Heart right ventricle (tissue), 16 donors: ENCODE measurements around the gene CAMK2G. TPM values are rescaled to one million over a fixed set of nuclear protein-coding genes. Genes with fewer than 3 reads are reported as not detected.
"Not testable (repeated sequence)": the region's sequence is repeated elsewhere in the genome, so short reads cannot be mapped to it uniquely, and the experiment has no call there.

Experiments
- ATAC-seq, 8 donors: fragments of 200-7000 bp; cut with Tn5 transposase; one replicate each; pipeline ENCODE4 v1.9.1; 2020; ENCODE audit warnings: mild to moderate bottlenecking in 8 of 8, moderate library complexity in 8 of 8, moderate number of reproducible peaks in 1 of 8
- DNase-seq, 2 donors: peaks; one replicate each; pipeline ENCODE4 v3.0.0-alpha.2; 2020
- H3K27ac ChIP-seq, 10 donors: fragments of 200-600 bp; sonication (generic) in 2 of 10; one replicate each; pipeline versions ENCODE4 v1.5.0 to v1.8.0; 2020 to 2022; ENCODE audit warnings: mild to moderate bottlenecking in 3 of 10
- H3K27me3 ChIP-seq, 7 donors: fragments of 200-600 bp; one replicate each; pipeline ENCODE4 v1.8.0; 2021 to 2022; ENCODE audit warnings: mild to moderate bottlenecking in 2 of 7
- H3K36me3 ChIP-seq, 9 donors: fragments of 200-600 bp; sonication (generic) in 1 of 9; one replicate each; pipeline versions ENCODE4 v1.5.0 to v1.8.0; 2020 to 2022; ENCODE audit warnings: mild to moderate bottlenecking in 2 of 9
- H3K4me1 ChIP-seq, 9 donors: fragments of 200-600 bp; sonication (generic) in 1 of 9; one replicate each; pipeline versions ENCODE4 v1.5.0 to v1.8.0; 2020 to 2022; ENCODE audit warnings: mild to moderate bottlenecking in 4 of 9
- H3K4me3 ChIP-seq, 10 donors: fragments of 200-600 bp; sonication (generic) in 2 of 10; one replicate each; pipeline versions ENCODE4 v1.5.0 to v1.8.0; 2020 to 2022; ENCODE audit warnings: mild to moderate bottlenecking in 7 of 10, moderate library complexity in 2 of 10
- H3K9me3 ChIP-seq, 11 donors: fragments of 200-600 bp in 10 of 11; sonication (generic) in 2 of 11; one replicate each; pipeline versions ENCODE4 v1.5.0 to v1.8.0; 2013 to 2022; ENCODE audit warnings: mild to moderate bottlenecking in 2 of 11, control low read depth in 1 of 11, moderate library complexity in 1 of 11
- WGBS, 2 donors: extraction: QIAGEN DNeasy Blood & Tissue Kit; methylation state at CpG; one replicate each; pipeline ENCODE4 v1.1.7; 2013; ENCODE audit warnings: inconsistent platforms in 1 of 2; 5-methylcytosine and 5-hydroxymethylcytosine counted together
- intact Hi-C, 10 donors: fragments of 100-400 bp; cut with DNase I; formaldehyde crosslinking; loops; one replicate each; pipeline versions ENCODE4 v1.11.1 to v1.14.2; 2022
- polyA plus RNA-seq, 2 donors: library from polyadenylated mRNA; stranded (reverse); fragments of 200-250 nt; gene quantifications; one replicate each; pipeline ENCODE4 v1.2.3, GENCODE V29; 2013
- total RNA-seq, 10 donors: library from RNA; stranded (reverse); fragmentation: NEBNext Ultra II Directional in 3 of 10; extraction: Animal tissue kit (Norgen Biotek cat#: 25700) in 3 of 10; gene quantifications; one replicate each; pipeline versions ENCODE4 v1.2.1 to v1.2.4, GENCODE V29; 2021 to 2023
- TF ChIP-seq, protein P1 (sequence below), 9 donors: fragments of 200-600 bp; sonication (generic) in 2 of 9; IDR thresholded peaks; one replicate each; pipeline versions ENCODE4 v1.5.0 to v1.8.0; 2021 to 2022; ENCODE audit warnings: antibody characterized with exemption in 9 of 9, mild to moderate bottlenecking in 5 of 9, moderate library complexity in 1 of 9
- donor health status: Arrhythmogenic right ventricular cardiomyopathy.
- donor health status: ischemic (EF 13 %, LVEDD 7.1; RV severe dilation, severe dysfunction).
- donor health status: healthy with polysubstance abuse.
- donor health status: DM: no; HTN: yes; CAD: no.
- donor health status: DM: no; HTN: no; CAD: no.
- donor health status: ischemic (EF 25% LVEDD 6.9; RV normal size, moderate dysfunction).
- donor health status: ischemic (EF 25% LVEDD 5.7; RV mildly dilated, moderate dysfunction).
- donor health status: healthy.
- donor health status: DM: yes; HTN: yes; CAD: no.
- donor health status: Ischemic cardiomyopathy.
- donor health status: ischemic (EF 35%, LVEDD 5.7; RV mildly dilated, moderate dysfunction).
- donor health status: nonischemic (EF 11% LVEDD 7.7; RV severe dilation, severe dysfunction).
- donor health status: DM: yes; HTN: yes; CAD: no.
- donor health status: PGD.
- donor health status: ischemic (EF 29% LVEDD 5.4; RV normal size, mild dysfunction).
- donor health status: nonischemic (EF 23%, LVEDD 6.1; RV moderate dilation, normal function).

Gene CAMK2G
- total and polyA plus RNA-seq, 12 donors: 8.5 to 16.7 (median 11.8) TPM

DNA sequence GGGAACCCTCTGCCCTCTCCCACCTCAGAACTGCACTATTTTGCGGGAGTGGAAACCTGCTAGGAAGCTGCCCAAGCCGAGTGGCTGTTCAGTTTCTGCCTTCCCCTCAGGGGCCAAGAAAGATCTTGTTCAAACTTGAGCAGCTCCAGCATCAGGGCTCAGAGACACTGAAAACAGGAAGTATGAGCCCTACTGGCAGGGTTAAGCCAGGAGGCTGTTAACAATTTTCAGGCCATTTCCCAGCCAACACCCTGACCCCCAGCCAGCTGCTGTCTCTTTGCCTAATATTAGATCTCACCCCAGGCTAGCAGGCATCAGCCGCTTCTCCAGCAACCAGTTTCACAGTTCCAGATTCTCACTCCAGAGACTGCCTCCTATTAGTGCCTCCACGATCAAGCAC is 45.7 kb upstream of the CAMK2G start:
- H3K4me3 ChIP-seq: no peak overlapping the region
- TF ChIP-seq, protein P1, sequence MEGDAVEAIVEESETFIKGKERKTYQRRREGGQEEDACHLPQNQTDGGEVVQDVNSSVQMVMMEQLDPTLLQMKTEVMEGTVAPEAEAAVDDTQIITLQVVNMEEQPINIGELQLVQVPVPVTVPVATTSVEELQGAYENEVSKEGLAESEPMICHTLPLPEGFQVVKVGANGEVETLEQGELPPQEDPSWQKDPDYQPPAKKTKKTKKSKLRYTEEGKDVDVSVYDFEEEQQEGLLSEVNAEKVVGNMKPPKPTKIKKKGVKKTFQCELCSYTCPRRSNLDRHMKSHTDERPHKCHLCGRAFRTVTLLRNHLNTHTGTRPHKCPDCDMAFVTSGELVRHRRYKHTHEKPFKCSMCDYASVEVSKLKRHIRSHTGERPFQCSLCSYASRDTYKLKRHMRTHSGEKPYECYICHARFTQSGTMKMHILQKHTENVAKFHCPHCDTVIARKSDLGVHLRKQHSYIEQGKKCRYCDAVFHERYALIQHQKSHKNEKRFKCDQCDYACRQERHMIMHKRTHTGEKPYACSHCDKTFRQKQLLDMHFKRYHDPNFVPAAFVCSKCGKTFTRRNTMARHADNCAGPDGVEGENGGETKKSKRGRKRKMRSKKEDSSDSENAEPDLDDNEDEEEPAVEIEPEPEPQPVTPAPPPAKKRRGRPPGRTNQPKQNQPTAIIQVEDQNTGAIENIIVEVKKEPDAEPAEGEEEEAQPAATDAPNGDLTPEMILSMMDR (IDR thresholded peaks at IDR 0.05): peak in 1 of 9 donors; percentile 9
- peaks cover 0 to 10% (median 0%) of the 10 kb centered on the region in 11 donors for H3K9me3 ChIP-seq
- H3K36me3 ChIP-seq: peaks cover 0 to 23% (median 0%) of the 10 kb centered on the region in 9 donors
- DNase-seq (peak; percentile 42 to 43), ATAC-seq (peak; percentile 64 to 86 (median 73))
- H3K27me3 ChIP-seq: no peaks in the 10 kb centered on the region
- WGBS, 2 donors: 46 to 49% methylated on average over 4 of the region's 4 CpGs
- H3K4me1 ChIP-seq: peaks cover 0 to 43% (median 21%) of the 10 kb centered on the region in 9 donors
- intact Hi-C loops: no loop called here
- H3K27ac ChIP-seq: peak overlapping the region in 9 of 10 donors; percentile 51 to 83 (median 63)

DNA sequence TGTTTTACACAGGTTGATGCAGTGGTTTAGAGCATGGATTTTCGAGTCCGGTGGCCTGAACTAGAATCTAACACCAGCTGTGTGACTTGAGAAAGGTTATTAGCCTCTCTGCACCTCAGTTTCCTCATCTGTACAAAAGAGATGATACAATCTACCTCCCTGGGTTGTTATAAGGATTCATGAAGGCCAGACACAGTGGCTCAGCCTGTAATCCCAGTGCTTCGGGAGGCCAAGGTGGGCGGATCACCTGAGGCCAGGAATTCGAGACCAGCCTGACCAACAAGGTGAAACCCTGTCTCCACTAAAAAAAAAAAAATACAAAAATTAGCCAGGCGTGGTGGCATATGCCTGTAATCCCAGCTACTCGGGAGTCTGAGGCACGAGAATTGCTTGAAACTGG is 45.1 kb upstream of the CAMK2G start:
- intact Hi-C loops, H3K27me3 ChIP-seq, DNase-seq, H3K9me3 ChIP-seq, H3K4me3 ChIP-seq, ATAC-seq: not testable (repeated sequence)
- H3K4me1 ChIP-seq: peaks cover 0 to 49% (median 22%) of the 10 kb centered on the region in 9 donors
- 90 to 91% methylated on average over 8 of the region's 8 CpGs for WGBS, 2 donors
- peak overlapping the region in 8 of 10 donors; percentile 51 to 83 (median 64) for H3K27ac ChIP-seq
- peaks cover 0 to 30% (median 4%) of the 10 kb centered on the region in 9 donors for H3K36me3 ChIP-seq

DNA sequence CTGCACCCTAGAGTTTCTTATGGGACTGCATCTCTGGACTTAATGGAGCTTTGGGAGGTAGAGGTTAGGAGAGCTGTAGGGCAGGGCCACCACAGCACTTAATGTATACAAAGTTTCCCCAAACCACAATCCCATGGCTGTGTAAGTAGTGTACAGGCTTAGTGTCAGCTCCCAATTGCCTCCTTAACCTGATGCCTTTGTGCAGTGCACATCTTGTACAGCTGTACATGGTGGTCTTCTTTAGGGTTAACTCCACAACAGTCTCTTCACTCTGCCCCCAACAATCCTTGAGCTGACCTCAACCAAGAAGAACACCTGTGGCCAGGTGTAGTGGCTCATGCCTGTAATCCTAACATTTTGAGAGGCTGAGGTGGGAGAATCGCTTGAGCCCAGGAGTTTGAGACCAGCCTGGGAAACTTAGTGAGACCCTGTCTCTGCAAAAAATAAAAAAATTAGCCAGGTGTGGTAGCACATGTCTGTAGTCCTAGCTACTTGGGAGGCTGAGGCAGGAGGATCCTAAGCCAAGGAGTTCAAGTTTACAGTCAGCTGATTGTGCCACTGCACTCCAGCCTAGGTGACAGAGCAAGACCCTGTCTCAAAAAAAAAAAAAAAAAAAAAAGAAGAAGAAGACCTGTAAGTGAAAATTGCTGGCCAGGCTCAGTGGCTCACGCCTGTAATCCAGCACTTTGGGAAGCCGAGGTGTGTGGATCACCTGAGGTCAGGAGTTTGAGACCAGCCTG is 43.4 kb upstream of the CAMK2G start:
- Histone ChIP-seq H3K4me3 (no peak overlapping the region), H3K9me3 (peaks cover 0 to 10% (median 0%) of the 10 kb centered on the region in 11 donors), H3K27ac (peak overlapping the region in 5 of 10 donors; percentile 3 to 58 (median 34)), H3K27me3 (no peaks in the 10 kb centered on the region), H3K36me3 (peaks cover 0 to 45% (median 7%) of the 10 kb centered on the region in 9 donors), H3K4me1 (peaks cover 0 to 67% (median 29%) of the 10 kb centered on the region in 9 donors)
- ATAC-seq (no peak), DNase-seq (no peak)
- intact Hi-C loops: no loop called here
- TF ChIP-seq, protein P1 (IDR thresholded peaks at IDR 0.05): no peak
- WGBS, 2 donors: 96 to 100% methylated on average over 3 of the region's 3 CpGs

DNA sequence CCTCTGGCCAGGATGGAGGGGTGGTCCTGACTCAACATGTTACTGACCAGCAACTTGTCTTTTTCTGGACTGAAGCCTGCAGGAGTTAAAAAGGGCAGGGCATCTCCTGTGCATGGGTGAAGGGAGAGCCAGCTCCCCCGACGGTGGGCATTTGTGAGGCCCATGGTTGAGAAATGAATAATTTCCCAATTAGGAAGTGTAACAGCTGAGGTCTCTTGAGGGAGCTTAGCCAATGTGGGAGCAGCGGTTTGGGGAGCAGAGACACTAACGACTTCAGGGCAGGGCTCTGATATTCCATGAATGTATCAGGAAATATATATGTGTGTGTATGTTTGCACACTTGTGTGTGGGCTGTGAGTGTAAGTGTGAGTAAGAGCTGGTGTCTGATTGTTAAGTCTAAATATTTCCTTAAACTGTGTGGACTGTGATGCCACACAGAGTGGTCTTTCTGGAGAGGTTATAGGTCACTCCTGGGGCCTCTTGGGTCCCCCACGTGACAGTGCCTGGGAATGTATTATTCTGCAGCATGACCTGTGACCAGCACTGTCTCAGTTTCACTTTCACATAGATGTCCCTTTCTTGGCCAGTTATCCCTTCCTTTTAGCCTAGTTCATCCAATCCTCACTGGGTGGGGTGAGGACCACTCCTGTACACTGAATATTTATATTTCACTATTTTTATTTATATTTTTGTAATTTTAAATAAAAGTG is 42.6 kb upstream of the CAMK2G start:
- Histone ChIP-seq H3K4me1 (peaks cover 0 to 75% (median 36%) of the 10 kb centered on the region in 9 donors), H3K9me3 (peaks cover 0 to 10% (median 0%) of the 10 kb centered on the region in 11 donors), H3K27me3 (no peaks in the 10 kb centered on the region), H3K4me3 (no peak overlapping the region), H3K27ac (peak overlapping the region in 6 of 10 donors; percentile 3 to 58 (median 31)), H3K36me3 (peaks cover 0 to 45% (median 7%) of the 10 kb centered on the region in 9 donors)
- TF ChIP-seq, protein P1 (IDR thresholded peaks at IDR 0.05): no peak
- ATAC-seq: peak in 7 of 8 donors; percentile 16 to 59 (median 51)
- 50 to 65% methylated on average over 5 of the region's 5 CpGs for WGBS, 2 donors
- intact Hi-C loops: no loop called here
- no peak for DNase-seq
